ENCODE data around the gene SLC66A1.

The SLC66A1 gene

DNA sequence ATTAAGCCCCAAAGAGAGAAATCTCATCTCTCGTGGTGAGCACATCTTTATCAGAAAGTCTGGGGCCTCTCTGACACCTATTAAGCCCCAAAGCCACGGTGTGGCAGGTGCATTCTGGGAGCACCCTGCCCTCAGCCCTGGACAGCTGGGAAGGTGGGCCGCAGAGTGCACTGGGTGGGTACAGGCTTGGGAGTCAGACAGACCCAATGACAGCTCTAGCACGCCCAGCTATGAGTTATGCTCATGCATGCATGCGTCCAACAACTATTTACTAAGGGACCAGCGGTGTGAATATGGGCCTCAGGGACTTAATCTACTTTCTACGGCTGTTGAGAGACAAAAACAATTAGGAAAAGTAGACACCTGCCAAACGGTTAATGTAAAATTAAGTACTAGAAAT is 46.6 kb downstream of the SLC66A1 start:
- no peaks in the 10 kb centered on the region for H3K27me3 Mint-ChIP-seq (ENCODE audit: low read depth)
- H3K27ac Mint-ChIP-seq = no peak overlapping the region
- TF ChIP-seq, protein P1, sequence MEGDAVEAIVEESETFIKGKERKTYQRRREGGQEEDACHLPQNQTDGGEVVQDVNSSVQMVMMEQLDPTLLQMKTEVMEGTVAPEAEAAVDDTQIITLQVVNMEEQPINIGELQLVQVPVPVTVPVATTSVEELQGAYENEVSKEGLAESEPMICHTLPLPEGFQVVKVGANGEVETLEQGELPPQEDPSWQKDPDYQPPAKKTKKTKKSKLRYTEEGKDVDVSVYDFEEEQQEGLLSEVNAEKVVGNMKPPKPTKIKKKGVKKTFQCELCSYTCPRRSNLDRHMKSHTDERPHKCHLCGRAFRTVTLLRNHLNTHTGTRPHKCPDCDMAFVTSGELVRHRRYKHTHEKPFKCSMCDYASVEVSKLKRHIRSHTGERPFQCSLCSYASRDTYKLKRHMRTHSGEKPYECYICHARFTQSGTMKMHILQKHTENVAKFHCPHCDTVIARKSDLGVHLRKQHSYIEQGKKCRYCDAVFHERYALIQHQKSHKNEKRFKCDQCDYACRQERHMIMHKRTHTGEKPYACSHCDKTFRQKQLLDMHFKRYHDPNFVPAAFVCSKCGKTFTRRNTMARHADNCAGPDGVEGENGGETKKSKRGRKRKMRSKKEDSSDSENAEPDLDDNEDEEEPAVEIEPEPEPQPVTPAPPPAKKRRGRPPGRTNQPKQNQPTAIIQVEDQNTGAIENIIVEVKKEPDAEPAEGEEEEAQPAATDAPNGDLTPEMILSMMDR (IDR thresholded peaks at IDR 0.05; ENCODE audit: unreplicated experiment in 3 of 3) = no peak
- H3K9me3 Mint-ChIP-seq = no peaks in the 10 kb centered on the region
- H3K36me3 Mint-ChIP-seq (ENCODE audit: low read depth) = peaks cover 29% of the 10 kb centered on the region
- no peak overlapping the region for H3K4me3 Mint-ChIP-seq
- H3K4me1 Mint-ChIP-seq = peaks cover 27% of the 10 kb centered on the region

DNA sequence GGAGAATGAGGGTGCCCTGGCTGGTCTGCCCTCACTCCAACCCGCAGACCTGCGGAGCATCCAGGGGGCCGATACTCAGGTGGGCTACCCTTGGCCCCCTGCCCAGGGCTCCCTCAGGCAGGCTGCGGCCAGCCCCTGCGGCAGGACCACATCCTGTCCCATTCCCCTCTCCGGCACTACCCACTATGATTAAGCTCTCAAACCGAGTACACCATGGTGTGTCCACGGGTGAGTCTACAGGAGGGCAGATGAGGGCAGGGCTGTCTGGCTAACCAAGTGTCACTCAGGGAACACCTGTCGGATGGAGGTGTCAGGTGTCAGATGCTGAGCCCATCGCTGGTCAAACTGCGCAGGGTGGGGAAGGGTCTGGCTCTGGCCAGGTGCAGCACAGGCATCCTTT is 47.2 kb downstream of the SLC66A1 start:
- H3K9me3 Mint-ChIP-seq = no peaks in the 10 kb centered on the region
- TF ChIP-seq, protein P1 (IDR thresholded peaks at IDR 0.05; ENCODE audit: unreplicated experiment in 3 of 3) = no peak
- no peak overlapping the region for H3K27ac Mint-ChIP-seq
- H3K4me3 Mint-ChIP-seq = no peak overlapping the region
- peaks cover 25% of the 10 kb centered on the region for H3K36me3 Mint-ChIP-seq (ENCODE audit: low read depth)
- H3K27me3 Mint-ChIP-seq (ENCODE audit: low read depth) = no peaks in the 10 kb centered on the region
- H3K4me1 Mint-ChIP-seq = peaks cover 24% of the 10 kb centered on the region

DNA sequence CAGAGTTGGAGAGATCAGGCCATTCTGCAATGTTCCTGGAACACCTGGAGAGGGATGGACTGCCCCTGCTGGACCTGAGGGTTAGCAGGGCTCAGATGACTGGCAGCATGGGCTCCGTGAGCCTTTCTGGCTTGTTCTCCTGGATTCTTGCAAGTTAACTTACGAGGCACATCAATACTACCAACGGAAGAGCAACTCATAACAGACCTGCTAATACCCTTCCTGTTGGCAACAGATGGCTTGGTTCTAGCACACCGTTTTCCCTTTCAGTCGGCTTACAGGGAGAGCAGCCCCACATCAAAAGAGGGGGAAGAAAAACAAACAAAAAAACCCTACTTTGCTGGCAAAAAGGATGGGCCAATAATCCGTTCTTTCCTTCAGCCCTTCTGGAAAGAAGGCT is 47.9 kb downstream of the SLC66A1 start:
- Mint-ChIP-seq H3K36me3 (ENCODE audit: low read depth) (peaks cover 19% of the 10 kb centered on the region), H3K27me3 (ENCODE audit: low read depth) (no peaks in the 10 kb centered on the region), H3K4me3 (no peak overlapping the region), H3K27ac (peak overlapping the region in 1 of 3 experiments; percentile 25), H3K9me3 (no peaks in the 10 kb centered on the region), H3K4me1 (peaks cover 24% of the 10 kb centered on the region)
- TF ChIP-seq, protein P1 (IDR thresholded peaks at IDR 0.05; ENCODE audit: unreplicated experiment in 3 of 3) = no peak

DNA sequence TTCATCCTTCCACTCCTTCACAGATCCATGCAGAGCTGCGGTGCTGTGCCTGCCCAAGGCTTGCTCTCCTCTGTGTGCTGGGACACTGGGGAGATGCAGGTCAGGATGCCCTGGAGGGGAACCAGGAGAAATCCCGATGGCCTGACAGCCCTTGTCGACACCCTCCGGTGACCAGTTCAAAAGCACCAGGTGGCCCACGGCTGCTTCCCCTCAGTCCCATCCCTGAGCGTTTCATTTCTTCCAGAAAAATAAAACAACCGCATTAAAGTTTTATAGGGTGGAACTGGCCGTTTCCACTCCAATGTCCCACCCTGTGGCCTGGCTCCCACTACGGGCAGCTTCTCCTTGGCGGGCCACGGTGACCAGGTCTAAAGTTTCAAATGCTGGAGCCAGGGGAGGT is 48.3 kb downstream of the SLC66A1 start:
- H3K9me3 Mint-ChIP-seq = no peaks in the 10 kb centered on the region
- H3K27me3 Mint-ChIP-seq (ENCODE audit: low read depth) = no peaks in the 10 kb centered on the region
- no peak overlapping the region for H3K4me3 Mint-ChIP-seq
- H3K4me1 Mint-ChIP-seq = peaks cover 24% of the 10 kb centered on the region
- peaks cover 19% of the 10 kb centered on the region for H3K36me3 Mint-ChIP-seq (ENCODE audit: low read depth)
- TF ChIP-seq, protein P1 (IDR thresholded peaks at IDR 0.05; ENCODE audit: unreplicated experiment in 3 of 3) = no peak
- H3K27ac Mint-ChIP-seq = peak overlapping the region in 2 of 3 experiments; percentile 63 to 64

GRCh38 chr1:19360843-19361610 is 48.9 kb downstream of the SLC66A1 start:
- Mint-ChIP-seq H3K4me1 (peaks cover 24% of the 10 kb centered on the region), H3K9me3 (no peaks in the 10 kb centered on the region), H3K4me3 (no peak overlapping the region), H3K36me3 (ENCODE audit: low read depth) (peaks cover 13% of the 10 kb centered on the region), H3K27ac (peak overlapping the region in 2 of 3 experiments; percentile 63 to 64), H3K27me3 (ENCODE audit: low read depth) (no peaks in the 10 kb centered on the region)
- TF ChIP-seq, protein P1 (IDR thresholded peaks at IDR 0.05; ENCODE audit: unreplicated experiment in 3 of 3) = no peak

- H3K4me3 Mint-ChIP-seq = no peak overlapping the region
- H3K36me3 Mint-ChIP-seq (ENCODE audit: low read depth) = peaks cover 12% of the 10 kb centered on the region
- H3K4me1 Mint-ChIP-seq = peaks cover 24% of the 10 kb centered on the region
- TF ChIP-seq, protein P1 (IDR thresholded peaks at IDR 0.05; ENCODE audit: unreplicated experiment in 3 of 3) = no peak
- H3K27ac Mint-ChIP-seq = peak overlapping the region in 1 of 3 experiments; percentile 63
- H3K9me3 Mint-ChIP-seq = no peaks in the 10 kb centered on the region
- H3K27me3 Mint-ChIP-seq (ENCODE audit: low read depth) = no peaks in the 10 kb centered on the region
Observed at GRCh38 chr1:19361611-19362147, 49.6 kb downstream of the SLC66A1 start.
